ENCODE measurements around the gene SPAG6.

SPAG6 gene

GRCh38 chr10:22316286-22317075 lies 28.8 kb upstream of the SPAG6 start, which contains the start of gene COMMD3:
Gene COMMD3 (plus strand): TSS chr10:22316388. CDS start chr10:22316418, 30 bp downstream.
- Histone ChIP-seq H3K27me3 (ENCODE audit: low read length) (no peaks in the 10 kb centered on the region), H3K27ac (ENCODE audit: low read depth, low read length) (peak within 1 kb of the TSS; percentile 77), H3K9me2 (replicated peaks; ENCODE audit: insufficient read depth, low read length) (no peaks in the 10 kb centered on the region), H2AFZ (ENCODE audit: low read depth, low read length, severe bottlenecking) (peak within 1 kb of the TSS; percentile 92), H3F3A (ENCODE audit: insufficient read depth) (peaks cover 39% of the 10 kb centered on the region), H3K4me2 (ENCODE audit: low read depth, low read length, poor library complexity, severe bottlenecking) (peak within 1 kb of the TSS; percentile 96), H3K9ac (ENCODE audit: low read length) (peak within 1 kb of the TSS; percentile 77), H3K36me3 (ENCODE audit: low read length) (0 out of 2 replicates have a peak, but pooled peaks cover 15% of the 10 kb centered on the region), H4K20me1 (ENCODE audit: low read depth, low read length) (peaks cover 5% of the 10 kb centered on the region; the same call in 1 of the 2 replicates), H3K9me3 (ENCODE audit: insufficient read depth, low read length) (no peaks in the 10 kb centered on the region), H3K79me2 (ENCODE audit: insufficient read depth, low read length) (no peaks in the 10 kb centered on the region), H3K4me3 (ENCODE audit: insufficient read depth, low read length, poor library complexity, severe bottlenecking) (peak within 1 kb of the TSS; percentile 77)
- no peak for TF ChIP-seq CTCF (IDR thresholded peaks at IDR 0.05; ENCODE audit: insufficient read depth, low read length, poor library complexity, severe bottlenecking)
- no peak for TF ChIP-seq EZH2phosphoT487 (conservative IDR thresholded peaks at IDR 0.05; ENCODE audit: low read length)

GRCh38 chr10:22317076-22317370 lies 28.3 kb upstream of the SPAG6 start:
- Histone ChIP-seq H4K20me1 (ENCODE audit: low read depth, low read length) (peaks cover 5% of the 10 kb centered on the region; the same call in 1 of the 2 replicates), H3K79me2 (ENCODE audit: insufficient read depth, low read length) (no peaks in the 10 kb centered on the region), H3K9me3 (ENCODE audit: insufficient read depth, low read length) (no peaks in the 10 kb centered on the region), H3K9me2 (replicated peaks; ENCODE audit: insufficient read depth, low read length) (no peaks in the 10 kb centered on the region), H3K4me3 (ENCODE audit: insufficient read depth, low read length, poor library complexity, severe bottlenecking) (peak overlapping the region; percentile 77), H3K36me3 (ENCODE audit: low read length) (0 out of 2 replicates have a peak, but pooled peaks cover 15% of the 10 kb centered on the region), H3K27ac (ENCODE audit: low read depth, low read length) (peak overlapping the region; percentile 77), H3K9ac (ENCODE audit: low read length) (peak overlapping the region; percentile 77), H3F3A (ENCODE audit: insufficient read depth) (peaks cover 39% of the 10 kb centered on the region), H3K27me3 (ENCODE audit: low read length) (no peaks in the 10 kb centered on the region), H2AFZ (ENCODE audit: low read depth, low read length, severe bottlenecking) (peak overlapping the region; percentile 91), H3K4me2 (ENCODE audit: low read depth, low read length, poor library complexity, severe bottlenecking) (peak overlapping the region; percentile 96)
- TF ChIP-seq EZH2phosphoT487 (conservative IDR thresholded peaks at IDR 0.05; ENCODE audit: low read length) = no peak
- TF ChIP-seq CTCF (IDR thresholded peaks at IDR 0.05; ENCODE audit: insufficient read depth, low read length, poor library complexity, severe bottlenecking) = no peak

GRCh38 chr10:22317771-22318565 lies 27.3 kb upstream of the SPAG6 start:
- no peaks in the 10 kb centered on the region for H3K9me3 ChIP-seq (ENCODE audit: insufficient read depth, low read length)
- H3K36me3 ChIP-seq (ENCODE audit: low read length) = 0 out of 2 replicates have a peak, but pooled peaks cover 15% of the 10 kb centered on the region
- H3K79me2 ChIP-seq (ENCODE audit: insufficient read depth, low read length) = no peaks in the 10 kb centered on the region
- H3K9ac ChIP-seq (ENCODE audit: low read length) = no peak overlapping the region; the same call in 1 of the 2 replicates
- peaks cover 39% of the 10 kb centered on the region for H3F3A ChIP-seq (ENCODE audit: insufficient read depth)
- H3K4me3 ChIP-seq (ENCODE audit: insufficient read depth, low read length, poor library complexity, severe bottlenecking) = peak overlapping the region; percentile 77
- H2AFZ ChIP-seq (ENCODE audit: low read depth, low read length, severe bottlenecking) = no peak overlapping the region
- peaks cover 5% of the 10 kb centered on the region; the same call in 1 of the 2 replicates for H4K20me1 ChIP-seq (ENCODE audit: low read depth, low read length)
- TF ChIP-seq EZH2phosphoT487 (conservative IDR thresholded peaks at IDR 0.05; ENCODE audit: low read length) (no peak), CTCF (IDR thresholded peaks at IDR 0.05; ENCODE audit: insufficient read depth, low read length, poor library complexity, severe bottlenecking) (no peak)
- no peak overlapping the region for H3K27ac ChIP-seq (ENCODE audit: low read depth, low read length)
- H3K9me2 ChIP-seq (replicated peaks; ENCODE audit: insufficient read depth, low read length) = no peaks in the 10 kb centered on the region
- H3K4me2 ChIP-seq (ENCODE audit: low read depth, low read length, poor library complexity, severe bottlenecking) = peak overlapping the region; percentile 96
- no peaks in the 10 kb centered on the region for H3K27me3 ChIP-seq (ENCODE audit: low read length)

Measured in SU-DHL-6 (cell line).